ENCODE measurements around the gene KAT6B.
"Not testable (repeated sequence)": the region's sequence is repeated elsewhere in the genome, so short reads cannot be mapped to it uniquely, and the experiment has no call there.

The KAT6B gene

GRCh38 chr10:74883428-74883827, 57.0 kb downstream of the KAT6B start:
- no peak for DNase-seq (ENCODE audit: low read depth)
- TF ChIP-seq CTCF (IDR thresholded peaks at IDR 0.05; ENCODE audit: low read depth, low read length, missing control alignments), result no peak
- no peak overlapping the region for H3K4me3 ChIP-seq (ENCODE audit: low read depth, low read length)

DNA sequence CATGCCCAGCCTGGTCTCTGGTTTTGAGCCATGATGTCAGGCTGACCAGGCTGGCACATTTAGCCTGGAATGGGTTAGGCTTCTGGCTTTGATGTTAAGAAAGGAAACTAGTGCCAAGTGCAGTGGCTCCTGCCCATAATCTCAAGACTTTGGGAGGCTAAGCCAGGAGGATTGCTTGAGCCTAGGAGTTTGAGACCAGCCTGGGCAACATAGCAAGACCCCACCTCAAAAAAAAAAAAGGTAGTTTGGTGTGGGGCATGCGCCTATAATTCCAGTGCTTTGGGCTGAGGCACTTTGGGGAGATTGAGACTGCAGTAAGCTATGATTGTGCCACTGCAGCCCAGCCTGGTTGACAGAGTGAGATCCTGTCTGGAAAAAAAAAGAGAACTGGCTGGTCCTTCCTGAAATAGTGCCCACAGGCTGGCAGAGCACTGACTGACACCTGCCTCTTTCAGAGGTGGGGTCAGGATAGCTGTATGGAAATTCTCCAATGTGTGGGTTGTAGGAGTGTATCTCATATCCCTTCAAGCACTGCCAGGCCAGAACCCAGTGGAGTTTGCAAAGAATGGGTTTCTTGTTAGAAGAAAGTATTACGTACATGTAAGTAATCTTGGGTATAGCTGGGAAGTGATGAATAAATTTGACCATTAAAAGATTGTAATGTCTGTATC, 61.3 kb downstream of the KAT6B start:
- DNase-seq (ENCODE audit: low read depth), result no peak
- H3K4me3 ChIP-seq (ENCODE audit: low read depth, low read length), result no peak overlapping the region
- TF ChIP-seq CTCF (IDR thresholded peaks at IDR 0.05; ENCODE audit: low read depth, low read length, missing control alignments), result no peak

- TF ChIP-seq CTCF (IDR thresholded peaks at IDR 0.05; ENCODE audit: low read depth, low read length, missing control alignments), result no peak
- no peak for DNase-seq (ENCODE audit: low read depth)
- H3K4me3 ChIP-seq (ENCODE audit: low read depth, low read length), result no peak overlapping the region
Observed at GRCh38 chr10:74888962-74889661, 62.7 kb downstream of the KAT6B start.

DNA sequence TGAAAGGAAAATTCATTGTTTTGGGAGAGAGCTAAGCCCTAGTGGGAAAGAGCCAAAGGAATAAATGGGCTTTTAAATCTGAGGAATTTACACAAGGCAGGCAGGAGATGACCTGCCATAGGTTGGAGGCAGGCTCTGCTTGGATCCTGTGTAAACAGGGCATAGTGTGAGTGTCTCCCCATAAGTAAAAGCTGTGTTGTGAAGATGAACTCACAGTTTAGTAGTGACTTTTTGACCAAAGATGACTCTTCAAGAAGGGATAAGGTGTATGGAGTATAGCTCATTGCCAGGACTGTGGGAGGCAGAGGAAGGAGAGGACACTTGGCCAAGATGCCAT, 63.2 kb downstream of the KAT6B start:
- no peak for TF ChIP-seq CTCF (IDR thresholded peaks at IDR 0.05; ENCODE audit: low read depth, low read length, missing control alignments)
- DNase-seq (ENCODE audit: low read depth), result no peak
- no peak overlapping the region for H3K4me3 ChIP-seq (ENCODE audit: low read depth, low read length)

- no peak for DNase-seq (ENCODE audit: low read depth)
- H3K4me3 ChIP-seq (ENCODE audit: low read depth, low read length), result no peak overlapping the region
- TF ChIP-seq CTCF (IDR thresholded peaks at IDR 0.05; ENCODE audit: low read depth, low read length, missing control alignments), result no peak
Observed at GRCh38 chr10:74890460-74890859, 64.1 kb downstream of the KAT6B start.

DNA sequence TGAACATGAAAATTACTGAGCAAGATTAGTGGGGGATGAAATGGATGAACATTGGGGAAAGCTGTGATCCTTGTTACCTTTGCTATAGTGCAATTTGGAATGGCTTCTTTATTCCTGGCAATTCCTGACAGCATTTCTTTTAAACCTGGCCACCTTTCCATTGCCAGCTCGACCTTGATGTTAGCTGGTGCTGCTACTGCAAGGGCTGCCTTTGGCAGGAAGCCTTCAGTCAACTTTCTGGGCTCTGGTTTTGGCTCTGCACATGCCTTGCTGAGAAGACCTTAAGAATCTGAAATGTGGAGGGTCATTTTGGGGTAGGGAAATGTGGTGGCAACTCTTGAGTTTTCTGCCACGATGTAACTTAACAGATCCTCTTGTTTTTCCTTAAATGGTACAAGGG, 64.7 kb downstream of the KAT6B start:
- DNase-seq (ENCODE audit: low read depth), result no peak
- TF ChIP-seq CTCF (IDR thresholded peaks at IDR 0.05; ENCODE audit: low read depth, low read length, missing control alignments), result no peak
- no peak overlapping the region for H3K4me3 ChIP-seq (ENCODE audit: low read depth, low read length)

DNA sequence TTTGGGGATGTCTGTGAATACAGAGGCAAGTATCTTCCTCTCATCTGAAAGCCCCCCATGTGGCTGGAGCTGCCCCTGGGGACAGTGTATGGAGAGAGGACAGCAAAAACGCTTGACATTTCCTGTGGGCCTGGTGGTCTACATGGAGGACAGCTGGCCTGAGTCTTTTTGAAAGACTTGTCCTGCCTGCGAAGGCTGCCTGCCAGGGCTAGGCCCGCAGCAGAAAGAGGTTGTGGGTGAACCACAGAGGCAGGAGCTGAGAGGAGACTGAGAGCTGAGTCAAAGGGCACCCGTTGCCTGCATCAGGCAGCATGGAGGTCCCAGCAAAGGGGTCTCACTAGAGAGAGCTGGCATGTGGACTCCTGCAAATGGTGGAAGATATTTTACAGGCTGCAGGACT, 66.4 kb downstream of the KAT6B start:
- no peak overlapping the region for H3K4me3 ChIP-seq (ENCODE audit: low read depth, low read length)
- no peak for DNase-seq (ENCODE audit: low read depth)
- no peak for TF ChIP-seq CTCF (IDR thresholded peaks at IDR 0.05; ENCODE audit: low read depth, low read length, missing control alignments)

DNA sequence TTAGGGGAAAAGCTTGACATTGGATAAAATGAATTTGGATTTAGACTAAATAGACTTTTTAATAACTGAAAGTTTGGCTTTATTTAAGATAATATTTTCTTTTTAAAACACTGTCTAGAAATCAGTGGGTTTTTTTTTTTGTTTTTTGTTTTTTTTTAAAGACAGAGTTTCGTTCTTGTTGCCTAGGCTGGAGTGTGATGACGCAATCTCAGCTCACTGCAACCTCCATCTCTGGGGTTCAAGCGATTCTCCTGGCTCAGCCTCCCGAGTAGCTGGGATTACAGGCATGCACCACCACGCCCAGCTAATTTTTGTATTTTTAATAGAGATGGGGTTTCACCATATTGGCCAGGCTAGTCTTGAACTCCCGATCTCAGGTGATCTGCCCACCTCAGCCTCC, 66.9 kb downstream of the KAT6B start:
- DNase-seq (ENCODE audit: low read depth); H3K4me3 ChIP-seq (ENCODE audit: low read depth, low read length): not testable (repeated sequence)

Data from GM12864 (cell line).